ENCODE data around the gene NEAT1. TPM values are rescaled to one million over a fixed set of nuclear protein-coding genes. Genes with fewer than 3 reads are reported as not detected.

Gene NEAT1
- total and polyA plus RNA-seq, 11 donors, result 17.0 to 760 (median 507) TPM

DNA sequence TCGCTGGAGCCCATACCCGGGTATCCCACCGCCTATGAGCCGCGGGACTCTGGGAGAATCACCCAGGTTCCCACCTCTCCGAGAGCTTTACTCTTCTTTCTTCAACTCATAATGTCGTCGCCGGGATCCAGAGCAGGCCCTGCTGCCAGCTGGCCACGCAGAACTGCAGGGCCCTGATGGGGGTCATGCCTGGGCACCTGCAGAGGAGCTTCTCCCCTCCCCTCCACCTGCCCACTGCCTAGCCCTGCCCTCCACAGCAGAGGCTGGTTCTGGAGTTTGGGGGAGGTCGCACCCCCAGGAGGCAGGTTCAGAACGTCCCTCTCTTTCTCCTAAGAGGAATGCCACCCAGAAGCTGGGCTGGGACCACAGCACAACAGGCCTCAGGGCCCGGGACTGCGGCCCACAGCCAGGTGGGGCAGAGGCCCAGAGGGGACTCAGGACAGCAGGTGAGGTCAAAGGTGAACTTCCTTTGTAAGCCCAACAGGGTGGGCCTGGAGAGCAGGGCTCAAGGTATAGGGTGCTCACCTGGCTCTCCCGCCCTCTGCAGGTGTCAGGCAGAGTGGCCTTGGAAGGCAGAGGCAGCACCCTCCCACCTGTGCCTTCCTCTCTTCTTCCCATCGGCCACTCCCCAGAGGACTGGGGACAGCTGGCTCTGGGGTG lies 42.0 kb upstream of the NEAT1 start:
- Histone ChIP-seq H3K4me1 (peaks cover 12 to 61% (median 38%) of the 10 kb centered on the region in 12 donors), H3K4me3 (no peak overlapping the region), H3K27ac (peak overlapping the region in 10 of 12 donors; percentile 3 to 99 (median 95)), H3K36me3 (no peaks in the 10 kb centered on the region), H3K27me3 (no peaks in the 10 kb centered on the region), H3K9me3 (no peaks in the 10 kb centered on the region)
- ATAC-seq (no peak), DNase-seq (peak in 1 of 5 donors; percentile 25)
- intact Hi-C loops (cut with DNase I), result loop anchor here in 6 of 10 donors (5.0 kb wide), 4 partner anchors 37 to 132 kb away; no protein-coding TSS in a partner anchor
- TF ChIP-seq POLR2A (IDR thresholded peaks at IDR 0.05), result no peak
- TF ChIP-seq, protein P1, sequence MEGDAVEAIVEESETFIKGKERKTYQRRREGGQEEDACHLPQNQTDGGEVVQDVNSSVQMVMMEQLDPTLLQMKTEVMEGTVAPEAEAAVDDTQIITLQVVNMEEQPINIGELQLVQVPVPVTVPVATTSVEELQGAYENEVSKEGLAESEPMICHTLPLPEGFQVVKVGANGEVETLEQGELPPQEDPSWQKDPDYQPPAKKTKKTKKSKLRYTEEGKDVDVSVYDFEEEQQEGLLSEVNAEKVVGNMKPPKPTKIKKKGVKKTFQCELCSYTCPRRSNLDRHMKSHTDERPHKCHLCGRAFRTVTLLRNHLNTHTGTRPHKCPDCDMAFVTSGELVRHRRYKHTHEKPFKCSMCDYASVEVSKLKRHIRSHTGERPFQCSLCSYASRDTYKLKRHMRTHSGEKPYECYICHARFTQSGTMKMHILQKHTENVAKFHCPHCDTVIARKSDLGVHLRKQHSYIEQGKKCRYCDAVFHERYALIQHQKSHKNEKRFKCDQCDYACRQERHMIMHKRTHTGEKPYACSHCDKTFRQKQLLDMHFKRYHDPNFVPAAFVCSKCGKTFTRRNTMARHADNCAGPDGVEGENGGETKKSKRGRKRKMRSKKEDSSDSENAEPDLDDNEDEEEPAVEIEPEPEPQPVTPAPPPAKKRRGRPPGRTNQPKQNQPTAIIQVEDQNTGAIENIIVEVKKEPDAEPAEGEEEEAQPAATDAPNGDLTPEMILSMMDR (IDR thresholded peaks at IDR 0.05), result no peak
- WGBS, 4 donors, result 89 to 94% (median 92%) methylated on average over 15 to 16 of the region's 16 CpGs

DNA sequence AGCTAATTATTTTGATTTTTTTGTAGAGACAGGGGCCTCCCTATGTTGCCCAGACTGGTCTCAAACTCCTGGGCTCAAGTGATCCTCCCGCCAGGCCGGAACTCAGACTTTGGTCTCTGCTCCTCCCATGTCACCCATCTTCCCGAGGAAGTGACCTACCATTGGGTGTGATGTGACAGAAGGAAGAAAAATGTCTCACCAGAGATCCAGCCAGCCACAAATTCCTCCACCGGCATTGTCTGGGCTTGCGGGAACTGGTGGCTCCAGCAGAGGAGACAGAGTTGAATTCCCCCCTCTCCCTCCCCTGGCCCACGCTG lies 40.9 kb upstream of the NEAT1 start:
- H3K4me1 ChIP-seq, result peaks cover 12 to 69% (median 42%) of the 10 kb centered on the region in 12 donors
- TF ChIP-seq, protein P1 (IDR thresholded peaks at IDR 0.05), result no peak
- peak in 1 of 2 donors; percentile 10 for TF ChIP-seq POLR2A (IDR thresholded peaks at IDR 0.05)
- H3K27me3 ChIP-seq, result no peaks in the 10 kb centered on the region
- intact Hi-C loops (cut with DNase I), result loop anchor here in 7 of 10 donors (1.0 to 5.0 kb wide), 8 partner anchors 35 to 131 kb away; no protein-coding TSS in a partner anchor
- peak in 3 of 5 donors; percentile 62 to 80 (median 68) for DNase-seq
- no peaks in the 10 kb centered on the region for H3K9me3 ChIP-seq
- peak overlapping the region; percentile 90 to 99 (median 96) for H3K27ac ChIP-seq
- peak overlapping the region; percentile 3 to 59 (median 50) for H3K4me3 ChIP-seq
- 0 to 9% (median 2%) methylated on average over 4 to 6 of the region's 6 CpGs for WGBS, 4 donors
- no peaks in the 10 kb centered on the region for H3K36me3 ChIP-seq
- peak; percentile 1 to 38 (median 9) for ATAC-seq

DNA sequence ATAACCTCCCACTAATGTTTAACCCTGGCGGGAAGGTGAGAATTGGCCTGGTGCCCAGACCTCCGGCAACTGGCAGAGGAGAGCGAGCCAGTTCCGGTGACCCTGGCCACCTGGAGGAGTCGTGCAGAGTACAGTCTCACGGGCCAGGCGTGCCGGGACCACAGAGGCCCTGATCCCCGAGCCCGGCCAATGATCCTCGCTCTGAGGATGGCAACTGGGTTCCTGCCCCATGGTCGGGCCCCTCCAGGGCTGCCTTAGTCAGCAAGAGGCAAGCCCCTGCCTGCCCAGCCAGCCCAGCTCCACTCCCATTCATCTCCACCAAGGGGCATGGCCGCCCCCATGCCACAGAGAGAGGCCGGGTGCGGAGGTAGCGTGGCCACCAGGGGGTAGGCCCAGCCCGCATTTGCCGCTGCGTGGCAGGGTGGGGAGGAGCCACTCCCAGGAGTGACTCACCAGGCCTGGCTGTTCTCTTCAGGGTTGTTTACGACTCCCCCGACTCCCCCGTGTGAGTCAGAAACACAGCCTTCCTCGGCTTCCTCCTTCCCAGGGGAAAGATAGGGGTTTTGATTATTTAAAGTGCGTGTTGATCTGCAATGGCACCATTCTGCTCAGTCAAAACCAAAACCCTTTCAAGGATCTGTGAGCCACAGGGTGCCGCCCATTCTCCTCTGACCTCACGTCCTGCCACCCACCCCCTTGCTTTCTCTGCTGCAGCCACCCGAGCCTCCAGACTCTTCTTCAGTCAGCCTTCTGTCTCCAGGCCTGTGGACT lies 40.4 kb upstream of the NEAT1 start, which contains the start of gene SLC25A45:
TSS of gene SLC25A45 (minus strand) at position 614 of the 771 bp plus-strand sequence. CDS start 695 bp downstream, outside the sequence.
- peak within 1 kb of the TSS; percentile 6 to 59 (median 50) for H3K4me3 ChIP-seq
- H3K36me3 ChIP-seq, result no peaks in the 10 kb centered on the region
- H3K4me1 ChIP-seq, result peaks cover 12 to 71% (median 41%) of the 10 kb centered on the region in 12 donors
- peak within 1 kb of the TSS; percentile 90 to 99 (median 96) for H3K27ac ChIP-seq
- H3K9me3 ChIP-seq, result no peaks in the 10 kb centered on the region
- H3K27me3 ChIP-seq, result no peaks in the 10 kb centered on the region
- TF ChIP-seq POLR2A (IDR thresholded peaks at IDR 0.05), result peak in 1 of 2 donors; percentile 80
- TF ChIP-seq, protein P1 (IDR thresholded peaks at IDR 0.05), result peak; percentile 80 to 97 (median 85)
- ATAC-seq (peak; percentile 90 to 95 (median 92)), DNase-seq (peak; percentile 92 to 96 (median 95))
- intact Hi-C loops (cut with DNase I), result loop anchor here in 7 of 10 donors (1.0 to 5.0 kb wide), 8 partner anchors 35 to 130 kb away; no protein-coding TSS in a partner anchor
- 0 to 1% (median 0%) methylated on average over 14 to 27 of the region's 27 CpGs for WGBS, 4 donors
